ENCODE measurements around the gene FXYD7. TPM values are rescaled to one million over a fixed set of nuclear protein-coding genes. Genes with fewer than 3 reads are reported as not detected.
A peak's percentile ranks its signal among the peaks of the same experiment; 100 is the strongest.

Gene FXYD7
- total and polyA plus RNA-seq, 2 of the 13 experiments (the other 11 are each of a cell fraction or from before 2014, with no cell fraction given), result 0.55 TPM; not detected in 1

- TF ChIP-seq ZNF335 (CRISPR knock-in tag; IDR thresholded peaks at IDR 0.05), result no peak
- TF ChIP-seq ZBTB25 (CRISPR knock-in tag; IDR thresholded peaks at IDR 0.05), result no peak
- TF ChIP-seq TEAD3 (CRISPR knock-in tag; optimal IDR thresholded peaks at IDR 0.05; ENCODE audit: borderline replicate concordance), result peak; percentile 74
- TF ChIP-seq ZNF414 (CRISPR knock-in tag; IDR thresholded peaks at IDR 0.05), result no peak
- no peak for TF ChIP-seq ZNF451 (CRISPR knock-in tag; IDR thresholded peaks at IDR 0.05)
- no peak for TF ChIP-seq ZNF12 (CRISPR knock-in tag; IDR thresholded peaks at IDR 0.05)
- TF ChIP-seq MXD3 (CRISPR knock-in tag; IDR thresholded peaks at IDR 0.05), result no peak
- no peak for TF ChIP-seq ZBTB2 (CRISPR knock-in tag; IDR thresholded peaks at IDR 0.05; ENCODE audit: low read depth)
- TF ChIP-seq ZFP41 (CRISPR knock-in tag; IDR thresholded peaks at IDR 0.05; ENCODE audit: borderline replicate concordance), result no peak
- no peak for TF ChIP-seq PREB (CRISPR knock-in tag; IDR thresholded peaks at IDR 0.05)
- no peak for TF ChIP-seq SIN3B (IDR thresholded peaks at IDR 0.05; ENCODE audit: low read length)
- no peak for TF ChIP-seq TRIM22 (IDR thresholded peaks at IDR 0.05)
- TF ChIP-seq ZBTB46 (CRISPR knock-in tag; IDR thresholded peaks at IDR 0.05; ENCODE audit: borderline replicate concordance), result no peak
- TF ChIP-seq TRAFD1 (CRISPR knock-in tag; IDR thresholded peaks at IDR 0.05; ENCODE audit: borderline replicate concordance), result peak; percentile 89; the same call in 1 of the 2 replicates
- no peak for TF ChIP-seq ZSCAN30 (CRISPR knock-in tag; IDR thresholded peaks at IDR 0.05)
- 0 out of 4 replicates have a peak, but pooled peaks of 1 of the 2 experiments have one; percentile 43 for TF ChIP-seq HMGXB4 (CRISPR knock-in tag; IDR thresholded peaks at IDR 0.05; ENCODE audit: borderline replicate concordance in 1 of 2, low read depth in 1 of 2)
Observed at GRCh38 chr19:35136977-35137702, 5.9 kb upstream of the FXYD7 start (continued).

Data from HepG2 (cell line).